Measurements from ENCODE around the gene TMEM271.
"Not testable (repeated sequence)": the region's sequence is repeated elsewhere in the genome, so short reads cannot be mapped to it uniquely, and the experiment has no call there.

Gene TMEM271

DNA sequence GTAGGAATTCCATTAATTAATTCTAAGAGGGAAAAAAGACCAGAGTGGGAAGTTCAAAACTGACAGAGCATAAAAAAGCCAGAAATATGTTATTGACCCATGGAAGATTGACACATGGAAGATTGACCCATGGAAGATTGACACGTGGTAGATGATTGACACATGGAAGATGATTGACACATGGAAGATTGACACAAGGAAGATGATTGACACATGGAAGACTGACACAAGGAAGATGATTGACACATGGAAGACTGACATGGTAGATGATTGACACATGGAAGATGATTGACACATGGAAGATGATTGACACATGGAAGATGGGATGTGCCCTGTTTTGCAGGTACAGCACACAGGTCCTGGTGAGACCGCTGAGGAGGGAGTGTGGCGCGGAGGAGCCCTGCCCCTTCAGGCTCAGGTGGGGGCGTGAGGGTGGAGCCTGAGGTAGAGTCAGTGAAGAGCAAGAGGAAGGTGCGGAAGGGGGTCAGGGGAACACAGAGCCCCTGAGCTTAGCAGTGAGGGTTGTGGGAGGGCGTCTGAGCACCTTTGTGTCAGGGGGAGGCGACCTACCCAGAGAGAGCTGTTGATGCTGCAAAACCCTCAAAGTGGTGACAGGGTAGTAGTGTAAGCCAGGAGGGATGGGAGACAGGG, 33.4 kb upstream of the TMEM271 start:
- DNase-seq, result no peak

DNA sequence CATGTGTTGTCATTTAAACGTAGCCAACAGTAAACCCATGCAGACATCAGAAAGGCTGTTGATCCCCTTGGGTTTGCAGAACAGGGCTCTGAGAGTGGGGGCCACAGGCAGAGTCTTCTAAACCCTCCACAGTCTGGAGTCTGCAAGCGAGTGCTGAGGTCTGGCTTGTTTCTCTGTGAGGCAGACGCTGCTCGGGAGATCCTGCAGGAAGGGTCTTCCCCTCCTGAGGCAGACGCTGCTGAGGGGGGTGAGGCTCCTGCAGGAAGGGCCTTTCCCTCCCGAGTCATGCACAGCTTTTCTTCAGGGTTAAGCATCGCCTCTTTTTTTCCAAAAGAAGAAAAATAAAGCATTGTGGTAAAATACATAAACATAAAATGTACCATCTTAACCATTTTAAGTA, 32.1 kb upstream of the TMEM271 start:
- DNase-seq, result no peak

DNA sequence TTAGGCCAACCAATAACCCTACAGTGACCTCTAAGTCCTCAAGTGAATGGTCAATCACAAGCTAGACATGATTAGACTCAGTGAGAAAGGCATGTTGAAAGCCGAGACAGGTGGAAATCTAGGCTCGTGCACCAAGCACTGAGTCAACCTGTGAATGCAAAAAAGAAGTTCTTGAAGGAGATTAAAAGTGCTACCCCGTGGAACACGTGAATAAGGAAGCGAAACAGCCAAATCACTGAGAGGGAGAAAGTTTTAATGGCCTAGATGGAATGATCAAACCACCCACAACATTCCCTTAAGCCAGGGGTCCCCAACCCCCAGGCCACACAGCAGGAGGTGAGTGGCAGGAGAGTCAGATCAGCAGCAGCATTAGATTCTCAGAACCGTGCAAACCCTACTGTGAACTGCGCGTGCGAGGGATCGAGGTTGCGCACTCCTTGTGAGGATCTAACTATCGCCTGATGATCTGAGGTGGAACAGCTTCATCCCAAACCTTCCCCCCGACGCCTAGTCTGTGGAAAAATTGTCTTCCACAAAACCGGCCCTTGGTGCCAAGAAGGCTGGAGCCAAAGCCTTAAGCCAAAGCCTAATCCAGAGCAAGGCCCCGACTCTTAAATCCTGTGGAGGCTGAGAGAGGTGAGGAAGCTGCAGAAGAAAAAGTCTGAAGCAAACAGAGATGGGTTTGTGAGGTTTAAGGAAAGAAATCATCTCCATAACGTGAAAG, 29.8 kb upstream of the TMEM271 start:
- DNase-seq, result no peak

GRCh38 chr4:604131-604530, 28.0 kb upstream of the TMEM271 start:
- no peak for DNase-seq

GRCh38 chr4:602559-602942, 26.5 kb upstream of the TMEM271 start:
- no peak for DNase-seq

GRCh38 chr4:601612-602558, 25.8 kb upstream of the TMEM271 start:
- DNase-seq, result no peak

DNA sequence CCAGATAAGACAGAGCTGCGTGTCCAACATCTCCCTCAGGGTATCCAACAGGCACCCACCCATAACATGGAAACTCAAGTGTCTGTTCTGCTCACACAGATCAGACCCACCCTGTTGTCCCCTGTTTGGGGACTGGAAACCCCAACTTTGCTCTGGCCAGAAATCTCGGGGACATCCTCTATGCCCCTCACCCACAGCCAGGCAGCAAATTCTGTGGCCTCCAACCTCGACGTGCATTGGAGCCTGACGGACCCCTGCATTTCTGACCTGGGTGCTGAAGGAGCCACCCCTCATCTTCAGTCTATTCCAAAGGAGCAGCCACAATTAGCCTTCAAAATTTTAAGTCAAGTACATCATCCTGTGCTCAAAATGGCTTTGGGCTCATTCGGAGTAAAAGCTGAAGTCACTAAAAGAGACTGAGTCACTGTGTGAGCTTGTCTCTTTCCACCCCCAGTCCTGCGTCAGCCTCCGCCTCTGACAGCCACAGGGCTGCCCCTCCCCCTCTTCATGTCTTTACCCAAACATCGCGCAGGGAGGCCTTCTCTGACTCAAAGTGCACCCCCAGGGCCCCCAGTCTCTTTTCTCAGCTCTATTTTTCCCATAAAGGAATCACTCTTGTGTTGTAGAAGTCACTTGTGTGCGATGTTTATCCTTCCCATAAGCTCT, 24.9 kb upstream of the TMEM271 start:
- no peak for DNase-seq

DNA sequence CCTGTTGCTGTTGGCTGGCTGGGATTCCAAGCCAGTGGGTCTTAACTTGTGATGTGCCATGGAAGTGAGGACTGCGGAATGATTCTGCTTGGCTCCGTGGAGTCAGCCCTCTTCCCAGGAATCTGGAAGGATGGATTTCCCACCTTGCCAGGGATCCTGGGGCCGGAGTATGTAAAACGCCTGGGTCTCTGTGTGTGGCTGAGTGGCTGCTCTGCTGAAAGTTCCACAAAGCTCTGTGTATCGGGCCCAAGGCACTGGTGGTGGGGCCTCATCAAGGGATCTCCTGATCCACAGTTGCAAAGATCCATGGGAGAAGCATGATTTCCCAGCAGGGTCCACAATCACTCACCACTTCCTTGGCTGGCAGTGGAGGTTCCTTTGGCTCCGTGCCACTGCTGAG, 24.1 kb upstream of the TMEM271 start:
- DNase-seq, result no peak

- no peak for DNase-seq
Observed at GRCh38 chr4:598925-599324, 22.8 kb upstream of the TMEM271 start.

DNA sequence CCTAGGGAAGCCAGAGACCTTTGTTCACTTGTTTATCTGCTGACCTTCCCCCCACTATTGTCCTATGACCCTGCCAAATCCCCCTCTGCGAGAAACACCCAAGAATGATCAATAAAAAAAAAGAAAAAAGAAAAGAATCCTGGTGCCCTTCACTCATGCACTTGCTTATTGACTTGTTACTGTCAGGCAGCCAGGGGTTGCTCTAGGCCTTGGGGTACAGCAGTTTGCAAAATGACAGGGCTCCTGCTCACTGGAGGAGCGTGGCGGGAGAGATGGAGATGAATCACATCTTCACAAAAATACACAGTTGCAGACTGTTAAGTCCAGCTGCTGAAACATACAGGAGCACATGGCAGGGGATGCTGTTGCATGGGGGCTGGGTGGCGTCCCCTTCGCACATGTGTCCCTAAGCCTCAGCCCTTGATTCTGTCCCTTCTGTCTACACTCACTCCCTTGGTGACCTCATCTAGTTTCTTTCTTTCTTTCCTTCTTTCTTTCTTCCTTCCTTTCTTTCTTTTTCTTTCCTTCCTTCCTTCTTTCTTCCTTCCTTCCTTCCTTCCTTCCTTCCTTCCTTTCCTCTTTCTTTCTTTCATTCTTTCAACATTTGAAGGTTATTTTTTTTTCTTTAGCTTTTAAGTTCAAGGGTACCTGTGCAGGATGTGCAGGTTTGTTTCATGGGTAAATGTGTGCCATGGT, 16.9 kb upstream of the TMEM271 start:
- no peak for DNase-seq

GRCh38 chr4:592178-592577, 16.1 kb upstream of the TMEM271 start:
- not testable (repeated sequence) for DNase-seq

DNA sequence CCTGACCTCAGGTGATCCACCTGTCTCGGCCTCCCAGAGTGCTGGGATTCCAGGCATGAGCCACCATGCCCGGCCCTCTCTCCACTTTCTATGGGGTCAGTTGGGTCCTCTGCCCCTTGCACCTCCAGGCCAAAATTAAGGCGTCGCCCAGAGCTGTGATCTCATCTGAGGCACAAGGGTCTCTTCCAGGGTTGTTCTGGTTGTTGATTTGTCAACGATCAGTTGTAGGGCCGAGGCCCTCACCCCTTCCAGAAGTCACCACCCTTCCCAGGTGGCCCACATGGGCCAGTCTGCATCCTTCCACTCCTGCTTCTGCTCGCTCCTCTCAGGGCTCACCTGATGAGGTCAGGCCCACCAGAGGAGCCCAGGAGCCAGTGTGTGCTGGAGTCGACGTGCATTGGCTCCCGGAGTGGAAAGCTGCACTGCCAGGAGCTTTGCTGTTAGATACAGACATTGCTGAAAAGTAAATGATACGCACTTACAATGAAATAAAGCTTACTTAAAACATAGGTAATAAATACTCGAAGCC, 14.3 kb upstream of the TMEM271 start:
- DNase-seq, result no peak

DNA sequence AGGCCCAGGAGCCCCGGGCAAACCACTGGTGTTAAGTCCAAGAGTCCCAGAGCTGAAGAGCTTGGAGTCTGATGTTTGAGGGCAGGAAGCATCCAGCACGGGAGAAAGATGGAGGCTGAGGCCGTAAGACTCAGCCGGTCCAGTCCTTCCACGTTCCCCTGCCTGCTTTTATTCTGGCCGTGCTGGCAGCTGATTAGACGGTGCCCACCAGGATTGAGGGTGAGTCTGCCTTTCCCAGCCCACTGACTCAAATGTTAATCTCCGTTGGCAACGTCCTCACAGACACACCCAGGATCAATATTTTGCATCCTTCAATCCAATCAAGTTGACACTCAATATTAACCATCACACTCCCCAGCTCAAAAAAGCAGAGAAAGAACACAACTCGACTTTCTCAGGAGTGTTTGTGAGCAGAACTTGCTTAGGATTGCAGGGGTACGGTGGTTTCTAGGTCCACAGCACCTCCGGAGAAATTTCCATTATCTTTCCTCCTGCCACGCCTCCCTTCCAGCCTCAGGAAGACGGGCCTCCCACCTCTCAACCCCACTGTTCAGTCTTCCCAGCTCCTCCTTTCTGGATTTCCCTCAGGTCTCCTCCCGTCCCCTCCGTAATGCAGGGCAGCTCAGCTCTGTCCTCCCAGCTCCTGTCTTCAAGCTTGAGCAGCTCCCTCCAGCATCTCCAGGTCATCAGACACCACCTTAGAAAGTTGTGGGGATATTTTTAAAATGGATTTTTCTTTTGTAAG, 13.3 kb upstream of the TMEM271 start:
- no peak for DNase-seq

- DNase-seq, result no peak
Observed at GRCh38 chr4:588351-588849, 12.3 kb upstream of the TMEM271 start.

- DNase-seq, result no peak
Observed at GRCh38 chr4:587671-588350, 11.7 kb upstream of the TMEM271 start.

DNA sequence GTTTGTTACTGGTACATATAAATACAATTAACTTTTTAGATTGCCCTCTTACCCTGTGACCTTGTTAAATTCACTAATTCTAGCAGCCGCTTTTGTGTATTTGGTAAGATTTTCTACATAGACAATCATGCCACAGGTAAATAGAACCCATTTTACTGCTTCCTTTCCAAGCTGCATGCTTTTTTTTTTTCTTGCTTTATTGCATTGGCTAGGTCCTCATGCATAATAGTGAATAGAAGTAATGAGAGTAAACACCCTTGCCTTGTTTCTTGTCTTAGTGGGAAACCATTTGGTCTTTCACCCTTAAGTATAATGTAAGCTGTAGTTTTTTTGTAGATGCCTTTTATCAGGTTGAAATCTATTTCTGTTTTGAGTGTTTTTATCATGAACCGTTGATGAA, 7.7 kb upstream of the TMEM271 start:
- no peak for DNase-seq

DNA sequence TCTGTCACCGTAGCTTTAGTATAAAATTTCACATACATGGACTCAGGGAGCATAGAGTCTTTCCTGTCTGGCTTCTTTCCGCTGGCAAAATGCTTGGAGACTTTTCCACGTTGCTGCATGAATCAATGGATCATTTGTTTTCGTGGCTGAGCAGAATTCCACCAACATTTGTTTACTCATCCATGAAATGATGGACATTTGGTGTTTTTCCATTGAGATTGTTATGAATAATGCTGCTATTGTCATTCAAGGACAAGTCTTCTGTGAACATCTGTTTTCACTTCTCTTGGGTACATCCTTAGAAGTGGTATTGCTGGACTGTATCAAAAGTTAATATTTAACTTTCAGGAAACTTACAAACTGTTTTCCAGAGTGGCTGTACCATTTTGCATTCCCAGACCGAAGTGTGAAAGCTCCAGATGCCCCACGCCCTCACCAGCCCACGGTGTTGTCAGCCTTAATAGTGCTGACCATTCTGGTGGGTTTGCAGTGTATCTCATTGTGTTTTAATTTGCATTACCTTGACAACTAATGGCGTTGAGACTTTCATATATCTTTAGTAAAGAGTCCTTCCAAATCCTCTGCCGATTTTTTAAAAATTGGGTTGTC, 5.8 kb upstream of the TMEM271 start:
- DNase-seq, result no peak

GRCh38 chr4:581181-581580, 5.1 kb upstream of the TMEM271 start:
- no peak for DNase-seq

GRCh38 chr4:579543-580175, 3.6 kb upstream of the TMEM271 start:
- no peak for DNase-seq
